WTC11 (cell line): ENCODE data around the gene OBI1. TPM values are rescaled to one million over a fixed set of nuclear protein-coding genes. Genes with fewer than 3 reads are reported as not detected.

Experiments used
- ATAC-seq: fragments of 200-7000 bp; cut with Tn5 transposase; 2 replicates; pipeline ENCODE4 v1.10.0; 2021; ENCODE audit warnings: mild to moderate bottlenecking, moderate library complexity
- CTCF ChIA-PET: fragments of 300-600 bp; sonication (Branson Sonifier 250); formaldehyde crosslinking; loops from one replicate; lab custom pipeline; 2021; ENCODE audit warnings: antibody characterized with exemption; lab: Charles Lee
- POLR2A ChIA-PET: fragments of 350-600 bp; sonication (Branson Sonifier 250); formaldehyde crosslinking; loops from one replicate; lab custom pipeline; 2021; ENCODE audit warnings: antibody characterized with exemption; lab: Charles Lee
- DNase-seq: peaks from one replicate; pipeline ENCODE4 v3.0.0; 2021; ENCODE audit warnings: low spot score
- H3K27ac Mint-ChIP-seq: 2 replicates; pipeline ENCODE4 v1.8.0; 2021; ENCODE audit warnings: mixed read lengths
- H3K27me3 Mint-ChIP-seq: 2 replicates; pipeline ENCODE4 v1.8.0; 2021; ENCODE audit warnings: low read depth, mild to moderate bottlenecking, moderate library complexity, mixed read lengths
- H3K36me3 Mint-ChIP-seq: 2 replicates; pipeline ENCODE4 v1.8.0; 2021; ENCODE audit warnings: mixed read lengths
- H3K4me1 Mint-ChIP-seq: 2 replicates; pipeline ENCODE4 v1.8.0; 2022; ENCODE audit warnings: mixed read lengths
- H3K4me3 Mint-ChIP-seq: 2 replicates; pipeline ENCODE4 v1.8.0; 2021; ENCODE audit warnings: mild to moderate bottlenecking, moderate library complexity, mixed read lengths
- H3K9me3 Mint-ChIP-seq: 2 replicates; pipeline ENCODE4 v1.8.0; 2021; ENCODE audit warnings: mixed read lengths
- FOXJ3 ChIP-seq: sonication (generic); formaldehyde crosslinking; IDR thresholded peaks from 2 replicates; pipeline ENCODE4 v1.9.0; 2021; ENCODE audit warnings: missing genetic modification reagents, mild to moderate bottlenecking, borderline replicate concordance
- MYBL2 ChIP-seq: sonication (generic); formaldehyde crosslinking; IDR thresholded peaks from 2 replicates; pipeline ENCODE4 v1.8.1; 2023; ENCODE audit warnings: mild to moderate bottlenecking, moderate library complexity, missing genetic modification reagents
- NFE2L1 ChIP-seq: sonication (generic); formaldehyde crosslinking; IDR thresholded peaks from 2 replicates; pipeline ENCODE4 v1.8.1; 2023; ENCODE audit warnings: missing genetic modification reagents
- NR1H2 ChIP-seq: sonication (generic); formaldehyde crosslinking; IDR thresholded peaks from 2 replicates; pipeline ENCODE4 v1.9.0; 2021; ENCODE audit warnings: mild to moderate bottlenecking, moderate library complexity, missing genetic modification reagents
- OVOL2 ChIP-seq: fragments of 250-450 bp; sonication (Bioruptor Pico); IDR thresholded peaks from 2 replicates; pipeline ENCODE4 v1.9.0; 2021; ENCODE audit warnings: mild to moderate bottlenecking, borderline replicate concordance
- SMAD4 ChIP-seq: sonication (generic); formaldehyde crosslinking; IDR thresholded peaks from 2 replicates; pipeline ENCODE4 v1.8.0; 2022; ENCODE audit warnings: mild to moderate bottlenecking, missing genetic modification reagents
- TEAD1 ChIP-seq: sonication (generic); formaldehyde crosslinking; IDR thresholded peaks from 2 replicates; pipeline ENCODE4 v1.8.0; 2022; ENCODE audit warnings: mild to moderate bottlenecking, missing genetic modification reagents
- ZNF512 ChIP-seq: sonication (generic); formaldehyde crosslinking; IDR thresholded peaks from 2 replicates; pipeline ENCODE4 v1.8.1; 2022; ENCODE audit warnings: missing genetic modification reagents, borderline replicate concordance
- total RNA-seq: library from RNA; stranded (reverse); gene quantifications from 3 replicates; pipeline ENCODE4 v1.2.3, GENCODE V29; 2021
- TF ChIP-seq, protein P1 (sequence below): sonication (generic); formaldehyde crosslinking; IDR thresholded peaks from 2 replicates; pipeline ENCODE4 v1.8.0; 2022; ENCODE audit warnings: mild to moderate bottlenecking, missing genetic modification reagents

OBI1 gene
- total RNA-seq, 1 experiment from 2014 or later, result 13.4 TPM

DNA sequence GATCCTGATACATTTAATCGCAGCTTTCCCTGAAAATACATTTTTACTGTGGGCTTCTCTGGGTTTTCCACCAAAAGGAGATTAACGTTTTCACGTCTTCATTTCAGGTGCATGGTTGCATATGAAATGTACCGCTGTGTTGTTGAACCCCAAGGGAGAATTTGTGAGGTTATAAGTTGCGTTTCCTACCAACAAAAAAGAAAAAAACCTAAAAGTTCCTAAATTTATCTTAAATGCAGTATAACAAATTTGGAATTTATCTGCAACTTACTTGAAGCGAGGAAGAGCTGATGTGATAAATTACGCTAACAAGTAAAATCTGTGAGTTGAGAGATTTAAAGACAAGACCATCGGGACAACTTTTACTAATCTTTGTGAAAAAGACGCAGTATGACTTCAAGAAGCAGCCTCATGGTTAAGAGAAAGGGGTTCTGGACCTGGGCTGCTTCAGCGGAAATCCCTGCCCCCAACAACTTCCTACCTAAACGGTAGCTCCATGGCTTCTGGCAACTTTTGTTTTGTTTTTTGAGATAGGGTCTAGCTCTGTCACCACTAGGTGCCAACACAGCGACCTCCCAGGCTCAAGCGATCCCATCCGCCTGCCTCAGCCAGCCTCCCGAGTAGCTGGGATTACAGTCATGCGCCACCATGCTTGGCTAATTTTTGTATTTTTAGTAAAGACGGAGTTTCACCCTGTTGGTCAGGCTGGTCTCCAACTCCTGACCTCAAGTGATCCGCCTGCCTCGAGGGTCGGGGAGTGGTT is 958 bp upstream of the OBI1 start:
- peaks cover 51% of the 10 kb centered on the region for H3K27me3 Mint-ChIP-seq
- CTCF ChIA-PET, result interaction anchor here (0.9 to 1.2 kb wide), 3 partner anchors 51 to 419 kb away, joined by 4 read pairs; no protein-coding TSS in a partner anchor
- no peak for DNase-seq
- 0 out of 2 replicates have a peak overlapping the region, but pooled peaks have one; percentile 57 for H3K27ac Mint-ChIP-seq
- H3K9me3 Mint-ChIP-seq, result no peaks in the 10 kb centered on the region
- peak; percentile 18 for ATAC-seq
- peak overlapping the region; percentile 96 for H3K4me3 Mint-ChIP-seq
- peaks cover 3% of the 10 kb centered on the region; the same call in 1 of the 2 replicates for H3K36me3 Mint-ChIP-seq
- no peak for TF ChIP-seq FOXJ3 (CRISPR knock-in tag)
- peak; percentile 19; the same call in 1 of the 2 replicates for TF ChIP-seq ZNF512 (CRISPR knock-in tag)
- TF ChIP-seq, all 79 proteins: peak for 1
- POLR2A ChIA-PET, result no interaction called here
- H3K4me1 Mint-ChIP-seq, result peaks cover 51% of the 10 kb centered on the region

GRCh38 chr13:78659450-78659730 is 435 bp upstream of the OBI1 start:
- Mint-ChIP-seq H3K27ac (no peak overlapping the region), H3K36me3 (peaks cover 3% of the 10 kb centered on the region; the same call in 1 of the 2 replicates), H3K27me3 (peaks cover 53% of the 10 kb centered on the region), H3K4me1 (peaks cover 49% of the 10 kb centered on the region), H3K4me3 (peak overlapping the region; percentile 96), H3K9me3 (no peaks in the 10 kb centered on the region)
- ATAC-seq (no peak), DNase-seq (no peak)
- POLR2A ChIA-PET, result no interaction called here
- TF ChIP-seq NFE2L1 (CRISPR knock-in tag) (no peak), MYBL2 (CRISPR knock-in tag) (no peak)
- CTCF ChIA-PET, result interaction anchor here (1.0 to 1.2 kb wide), 2 partner anchors 51 to 419 kb away, joined by 4 read pairs; no protein-coding TSS in a partner anchor

DNA sequence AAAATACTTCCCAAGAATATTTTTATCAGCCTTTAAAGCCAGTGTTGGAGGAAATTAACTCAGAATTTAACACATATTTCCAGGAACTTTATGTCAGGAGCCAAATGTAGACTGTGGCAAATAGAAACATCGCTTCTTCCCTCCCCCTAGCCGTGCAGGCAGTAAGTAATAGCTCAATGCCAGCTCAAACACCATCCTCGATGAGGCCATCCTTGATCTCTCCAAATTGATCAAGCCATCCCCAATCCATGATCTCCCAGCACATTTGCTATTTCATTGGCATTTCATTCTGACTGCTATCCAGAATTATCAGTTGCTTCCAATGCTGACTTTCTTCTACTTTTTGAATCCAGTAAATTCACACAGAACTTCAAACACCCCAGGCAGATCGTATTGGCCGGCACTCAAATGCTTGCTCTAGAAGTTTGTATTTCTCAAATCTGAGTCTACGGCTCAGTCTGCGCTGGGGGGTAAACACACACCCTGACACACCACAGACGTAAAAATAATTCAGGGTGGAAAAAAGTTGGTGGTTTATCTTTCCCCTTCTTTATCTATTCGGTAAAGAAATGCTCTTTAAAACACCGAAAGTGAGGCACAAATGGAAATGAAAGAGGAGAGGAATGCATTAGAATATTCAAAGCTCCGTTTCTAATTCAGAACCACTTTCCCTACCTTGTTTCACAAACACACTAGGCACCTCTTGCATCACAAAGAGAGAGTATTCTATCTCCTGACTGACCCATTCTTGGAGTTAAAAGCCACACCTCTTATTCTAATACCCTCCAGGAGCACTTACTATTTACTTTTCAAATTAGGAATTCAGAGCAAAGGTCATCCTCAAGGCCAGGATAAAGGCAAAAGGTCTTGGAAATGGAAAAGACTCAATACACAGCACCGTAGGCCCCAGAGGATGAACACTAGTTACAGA is 991 bp downstream of the OBI1 start:
- POLR2A ChIA-PET, result interaction anchor here (0.5 kb wide), 1 partner anchor 727 kb away, joined by 4 read pairs; no protein-coding TSS in a partner anchor
- CTCF ChIA-PET, result interaction anchor here (1.1 to 1.8 kb wide), 2 partner anchors 71 to 93 kb away, joined by 5 to 7 read pairs; no protein-coding TSS in a partner anchor
- DNase-seq (no peak), ATAC-seq (peak; percentile 90)
- Mint-ChIP-seq H3K27ac (peak overlapping the region; percentile 97), H3K36me3 (peaks cover 3% of the 10 kb centered on the region; the same call in 1 of the 2 replicates), H3K27me3 (peaks cover 53% of the 10 kb centered on the region), H3K4me3 (peak overlapping the region; percentile 96), H3K9me3 (no peaks in the 10 kb centered on the region), H3K4me1 (peaks cover 46% of the 10 kb centered on the region)
- TF ChIP-seq NR1H2 (no peak), TEAD1 (peak; percentile 66; the same call in 1 of the 2 replicates)
- TF ChIP-seq, protein P1, sequence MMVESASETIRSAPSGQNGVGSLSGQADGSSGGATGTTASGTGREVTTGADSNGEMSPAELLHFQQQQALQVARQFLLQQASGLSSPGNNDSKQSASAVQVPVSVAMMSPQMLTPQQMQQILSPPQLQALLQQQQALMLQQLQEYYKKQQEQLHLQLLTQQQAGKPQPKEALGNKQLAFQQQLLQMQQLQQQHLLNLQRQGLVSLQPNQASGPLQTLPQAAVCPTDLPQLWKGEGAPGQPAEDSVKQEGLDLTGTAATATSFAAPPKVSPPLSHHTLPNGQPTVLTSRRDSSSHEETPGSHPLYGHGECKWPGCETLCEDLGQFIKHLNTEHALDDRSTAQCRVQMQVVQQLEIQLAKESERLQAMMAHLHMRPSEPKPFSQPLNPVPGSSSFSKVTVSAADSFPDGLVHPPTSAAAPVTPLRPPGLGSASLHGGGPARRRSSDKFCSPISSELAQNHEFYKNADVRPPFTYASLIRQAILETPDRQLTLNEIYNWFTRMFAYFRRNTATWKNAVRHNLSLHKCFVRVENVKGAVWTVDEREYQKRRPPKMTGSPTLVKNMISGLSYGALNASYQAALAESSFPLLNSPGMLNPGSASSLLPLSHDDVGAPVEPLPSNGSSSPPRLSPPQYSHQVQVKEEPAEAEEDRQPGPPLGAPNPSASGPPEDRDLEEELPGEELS (CRISPR knock-in tag), result peak; percentile 22; the same call in 1 of the 2 replicates

DNA sequence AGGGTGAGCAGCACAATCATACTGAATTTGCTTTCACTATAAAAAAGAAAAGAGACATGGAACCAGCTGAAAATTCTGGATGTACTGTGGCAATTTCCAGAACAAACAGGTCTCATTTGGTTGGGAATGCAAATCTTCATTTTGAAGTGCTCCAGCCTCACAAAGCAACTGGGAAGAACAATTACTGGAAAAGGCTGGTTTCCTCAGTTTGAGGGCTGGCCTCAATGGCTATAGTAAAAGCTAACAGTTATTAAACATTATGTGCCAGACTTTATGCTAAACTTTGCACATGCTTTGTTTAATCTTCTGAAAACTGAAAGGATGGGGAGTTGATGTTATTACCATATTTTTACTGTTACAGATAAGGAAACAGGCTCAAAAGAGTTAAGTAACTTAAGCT is 3.0 kb downstream of the OBI1 start:
- ATAC-seq, result no peak
- H3K36me3 Mint-ChIP-seq, result peaks cover 3% of the 10 kb centered on the region; the same call in 1 of the 2 replicates
- peak overlapping the region; percentile 52; the same call in 1 of the 2 replicates for H3K27ac Mint-ChIP-seq
- no peak for TF ChIP-seq TEAD1
- no peak for TF ChIP-seq SMAD4 (CRISPR knock-in tag)
- no peak for TF ChIP-seq OVOL2 (CRISPR knock-in tag)
- H3K4me3 Mint-ChIP-seq, result peak overlapping the region; percentile 48
- H3K9me3 Mint-ChIP-seq, result no peaks in the 10 kb centered on the region
- peaks cover 46% of the 10 kb centered on the region for H3K4me1 Mint-ChIP-seq
- CTCF ChIA-PET, result no interaction called here
- POLR2A ChIA-PET, result no interaction called here
- H3K27me3 Mint-ChIP-seq, result peaks cover 52% of the 10 kb centered on the region
- no peak for DNase-seq
